ENCODE measurements around the gene AGER.

GRCh38 chr6:32173051-32173727 is 10.9 kb downstream of the AGER start:
- TF ChIP-seq CTCF (IDR thresholded peaks at IDR 0.05), result no peak
- no peak for TF ChIP-seq POLR2A (IDR thresholded peaks at IDR 0.05)
